Cortex of kidney (tissue), 1 donor: ENCODE results near the gene STRIP2.
"Not testable (repeated sequence)": the region's sequence is repeated elsewhere in the genome, so short reads cannot be mapped to it uniquely, and the experiment has no call there.

ENCODE experiments used
- DNase-seq: peaks from one replicate; lab custom pipeline; 2025; lab: John Stamatoyannopoulos, UW

Gene STRIP2

GRCh38 chr7:129496653-129497052 lies 62.4 kb downstream of the STRIP2 start:
- DNase-seq: no peak

- DNase-seq: no peak
These were observed 62.9 kb downstream of the STRIP2 start for GRCh38 chr7:129497156-129497555.

- no peak for DNase-seq
These were observed 63.8 kb downstream of the STRIP2 start for GRCh38 chr7:129498021-129498420.

- DNase-seq: no peak
These were observed 65.8 kb downstream of the STRIP2 start for GRCh38 chr7:129499999-129500398.

GRCh38 chr7:129501760-129502707 lies 67.8 kb downstream of the STRIP2 start, which contains the start of gene SMKR1:
Gene SMKR1 (plus strand): TSS chr7:129502531. CDS start chr7:129502825, 294 bp downstream.
- no peak for DNase-seq

- DNase-seq: no peak
These were observed 68.8 kb downstream of the STRIP2 start for GRCh38 chr7:129502708-129503685.

GRCh38 chr7:129503725-129504124 lies 69.5 kb downstream of the STRIP2 start:
- DNase-seq: no peak

- no peak for DNase-seq
These were observed 78.0 kb downstream of the STRIP2 start for GRCh38 chr7:129512192-129512591.

GRCh38 chr7:129513546-129513945 lies 79.3 kb downstream of the STRIP2 start:
- DNase-seq: no peak

GRCh38 chr7:129514683-129515082 lies 80.5 kb downstream of the STRIP2 start:
- DNase-seq: no peak

GRCh38 chr7:129515381-129515780 lies 81.1 kb downstream of the STRIP2 start:
- DNase-seq: no peak

GRCh38 chr7:129517931-129518330 lies 83.7 kb downstream of the STRIP2 start:
- DNase-seq: no peak

- DNase-seq: no peak
These were observed 85.2 kb downstream of the STRIP2 start for GRCh38 chr7:129519464-129519863.

- DNase-seq: no peak
These were observed 88.1 kb downstream of the STRIP2 start for GRCh38 chr7:129522088-129522970.

GRCh38 chr7:129522971-129523340 lies 88.7 kb downstream of the STRIP2 start:
- DNase-seq: no peak

- no peak for DNase-seq
These were observed 89.7 kb downstream of the STRIP2 start for GRCh38 chr7:129523924-129524323.

- not testable (repeated sequence) for DNase-seq
These were observed 90.2 kb downstream of the STRIP2 start for GRCh38 chr7:129524405-129524804.

GRCh38 chr7:129525225-129525862 lies 91.1 kb downstream of the STRIP2 start:
- DNase-seq: no peak

- DNase-seq: no peak
These were observed 95.4 kb downstream of the STRIP2 start for GRCh38 chr7:129529643-129530042.

- DNase-seq: no peak
These were observed 96.7 kb downstream of the STRIP2 start for GRCh38 chr7:129530795-129531391.

- DNase-seq: no peak
These were observed 97.5 kb downstream of the STRIP2 start for GRCh38 chr7:129531721-129532120.
